Mammary epithelial cell (primary cell): ENCODE results near the gene SLC25A21.

Source experiments
- CTCF ChIP-seq, 2 donors: IDR thresholded peaks in 1 of 2; conservative IDR thresholded peaks in 1 of 2; 2 replicates each; pipeline ENCODE4 v1.5.1; 2011 to 2012; ENCODE audit warnings: inconsistent platforms in 2 of 2, low read length in 2 of 2, mild to moderate bottlenecking in 2 of 2, control low read depth in 1 of 2, low read depth in 1 of 2; ENCODE audit not compliant: insufficient read depth in 1 of 2; ENCODE audit errors: extremely low read depth in 1 of 2
- EZH2 ChIP-seq: IDR thresholded peaks from 2 replicates; pipeline ENCODE4 v1.6.1; 2012; ENCODE audit warnings: low read length, inconsistent platforms, borderline replicate concordance

- TF ChIP-seq EZH2: no peak
- TF ChIP-seq CTCF (conservative IDR thresholded peaks at IDR 0.05 in 1 of 2, IDR thresholded peaks at IDR 0.05 in 1 of 2; ENCODE audit: extremely low read depth in 1 of 2, insufficient read depth in 1 of 2, low read depth in 1 of 2, low read length in 2 of 2): no peak
Measured at GRCh38 chr14:36988989-36989388, 183.4 kb downstream of the SLC25A21 start.
